Panc1 (cell line): Measurements from ENCODE around the gene GPR142. TPM values are rescaled to one million over a fixed set of nuclear protein-coding genes. Genes with fewer than 3 reads are reported as not detected.
A peak's percentile ranks its signal among the peaks of the same experiment; 100 is the strongest.

Experiments used
- ATAC-seq: fragments of 200-7000 bp; cut with Tn5 transposase; 2 replicates; pipeline ENCODE4 v1.9.1; 2020; ENCODE audit warnings: mild to moderate bottlenecking, moderate library complexity
- BruUV-seq: library from RNA; stranded (reverse); fragments of 400-500 nt; replicated peaks from 2 replicates; lab custom pipeline; 2021; lab: Mats Ljungman, UMichigan
- CTCF ChIA-PET: fragments of 300-600 bp; sonication (Branson Sonifier 250); formaldehyde crosslinking; loops from one replicate; lab custom pipeline; 2022; ENCODE audit warnings: antibody characterized with exemption; lab: Charles Lee
- POLR2A ChIA-PET: fragments of 300-600 bp; sonication (Branson Sonifier 250); formaldehyde crosslinking; loops from one replicate; lab custom pipeline; 2022; ENCODE audit warnings: antibody characterized with exemption; lab: Charles Lee
- DNase-seq: peaks from one replicate; pipeline ENCODE4 v3.0.0-alpha.2; 2010; ENCODE audit warnings: low read depth, low spot score
- H3K27ac ChIP-seq: 2 replicates; pipeline ENCODE4 v1.5.1; 2011; ENCODE audit warnings: mild to moderate bottlenecking, low read length, inconsistent platforms
- H3K27me3 ChIP-seq: fragments of 200-500 bp; sonication (Bioruptor generic); 2 replicates; pipeline ENCODE4 v1.6.0; 2014; ENCODE audit warnings: low read length, inconsistent platforms; ENCODE audit not compliant: control insufficient read depth, insufficient read depth
- H3K36me3 ChIP-seq: fragments of 200-500 bp; sonication (Bioruptor generic); 2 replicates; pipeline ENCODE4 v1.5.1; 2014; ENCODE audit warnings: inconsistent platforms, mild to moderate bottlenecking, low read length, moderate library complexity; ENCODE audit not compliant: control insufficient read depth, insufficient read depth
- H3K4me1 ChIP-seq: 2 replicates; pipeline ENCODE4 v1.5.1; 2011; ENCODE audit warnings: inconsistent platforms, mild to moderate bottlenecking, low read length, moderate library complexity; ENCODE audit not compliant: control insufficient read depth, insufficient read depth
- H3K4me3 ChIP-seq, 2 experiments: 2 replicates each; pipeline ENCODE4 v1.5.1; 2011 to 2012; ENCODE audit warnings: low read depth in 2 of 2, low read length in 2 of 2, mild to moderate bottlenecking in 2 of 2, inconsistent platforms in 1 of 2, moderate library complexity in 1 of 2
- H3K9me3 ChIP-seq: fragments of 200-500 bp; sonication (Bioruptor generic); 2 replicates; pipeline ENCODE4 v1.5.1; 2014; ENCODE audit warnings: low read depth, mild to moderate bottlenecking, inconsistent platforms, low read length, moderate library complexity; ENCODE audit not compliant: control insufficient read depth, insufficient read depth
- POLR2AphosphoS5 ChIP-seq: IDR thresholded peaks from 2 replicates; pipeline ENCODE4 v1.6.1; 2012; ENCODE audit warnings: mild to moderate bottlenecking, low read depth, low read length, moderate library complexity
- SIN3A ChIP-seq: IDR thresholded peaks from 2 replicates; pipeline ENCODE4 v1.6.1; 2012; ENCODE audit warnings: low read depth, mild to moderate bottlenecking, low read length, moderate library complexity, borderline replicate concordance; ENCODE audit not compliant: insufficient read depth
- TCF7L2 ChIP-seq: IDR thresholded peaks from 2 replicates; pipeline ENCODE4 v1.6.1; 2011; ENCODE audit warnings: mild to moderate bottlenecking, low read depth, low read length, inconsistent platforms
- in situ Hi-C: cut with HindIII; loops from 2 replicates; pipeline ENCODE4 v1.10.0; 2016; ENCODE audit warnings: low sequenced_read_pairs, low pct_unique_long_range_greater_than_20kb
- intact Hi-C: fragments of 100-400 bp; cut with micrococcal nuclease; formaldehyde crosslinking; loops from one replicate; pipeline ENCODE4 v1.10.0; 2022; ENCODE audit not compliant: unreplicated experiment
- total RNA-seq: library from RNA; stranded (reverse); gene quantifications from one replicate; pipeline ENCODE4 v1.2.1, GENCODE V29; 2021; ENCODE audit not compliant: unreplicated experiment
- TF ChIP-seq, protein P1 (sequence below), 2 experiments: IDR thresholded peaks; 2 replicates each; pipeline ENCODE4 v1.6.1; 2011 to 2012; ENCODE audit warnings: low read depth in 2 of 2, control low read depth in 1 of 2, low read length in 1 of 2, mild to moderate bottlenecking in 1 of 2, moderate library complexity in 1 of 2; ENCODE audit not compliant: insufficient read depth in 1 of 2
- TF ChIP-seq, protein P2 (sequence below): fragments of 450-650 bp; IDR thresholded peaks from 2 replicates; pipeline ENCODE4 v1.5.1; 2017; ENCODE audit warnings: mild to moderate bottlenecking

Gene GPR142
- total RNA-seq, 1 experiment from 2014 or later, result not detected

DNA sequence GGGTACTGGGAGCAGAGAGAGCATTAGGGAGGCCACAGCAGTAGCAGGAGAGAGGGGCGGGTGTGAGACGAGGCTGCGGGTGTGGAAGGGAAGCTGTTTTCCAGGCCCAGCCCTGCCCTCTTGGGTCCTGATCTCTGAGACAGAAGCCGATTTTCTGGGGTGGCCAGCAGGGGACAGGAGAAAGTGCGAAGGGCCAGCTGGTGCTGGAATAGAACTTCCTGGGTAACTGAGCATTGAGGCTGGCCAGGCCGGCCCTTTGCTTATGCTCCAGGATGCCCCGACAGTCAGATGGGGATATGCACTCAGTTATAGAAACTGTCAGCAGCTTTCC, 6.4 kb upstream of the GPR142 start:
- in situ Hi-C loops, result no loop called here
- POLR2A ChIA-PET, result no interaction called here
- intact Hi-C loops, result no loop called here

DNA sequence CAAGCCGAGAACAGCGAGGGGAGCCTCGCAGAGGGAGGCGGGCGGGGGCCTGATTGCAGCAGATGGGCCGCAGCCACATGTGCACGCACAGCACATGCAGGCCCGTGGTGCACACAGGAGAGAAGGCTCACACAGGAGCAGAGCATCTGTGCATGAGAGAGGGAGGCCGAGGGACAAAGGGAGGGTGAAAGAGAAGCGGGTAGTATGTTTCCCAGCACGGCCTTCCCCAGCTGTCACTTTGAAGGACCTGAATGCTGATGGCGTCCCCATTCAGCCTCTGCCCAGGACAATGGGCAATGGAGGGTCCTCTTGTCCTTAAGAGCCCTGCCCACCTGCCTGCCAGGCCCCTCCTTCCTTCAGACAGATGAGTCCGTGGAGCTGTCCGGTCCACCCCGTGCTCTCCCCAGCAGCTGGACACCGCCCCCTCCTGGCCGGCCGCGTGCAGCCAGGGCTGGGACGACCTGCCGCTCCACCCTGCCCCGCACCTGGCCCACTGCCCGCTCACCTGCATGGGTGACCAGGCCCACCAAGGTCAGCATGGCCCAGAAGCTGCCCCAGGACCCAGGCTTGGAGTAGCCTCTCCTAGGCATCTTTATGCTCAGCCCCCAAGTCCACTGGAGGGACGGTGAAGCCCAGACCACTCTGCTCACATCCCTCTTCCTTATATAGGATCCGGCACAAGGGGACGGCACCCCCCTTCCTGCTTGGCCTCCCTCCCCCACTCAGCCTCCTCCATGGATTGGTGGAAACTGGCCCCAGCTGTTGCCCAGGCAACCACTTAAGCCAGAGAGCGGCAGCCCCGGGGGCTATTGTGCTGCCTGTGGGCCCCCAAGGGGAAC, 5.9 kb upstream of the GPR142 start, which contains the start of gene BTBD17:
BTBD17 (minus strand) TSS at position 639 of the 839 bp plus-strand sequence; CDS start at position 590, 49 bp downstream.
- BruUV-seq, result no TSS peak
- no peaks in the 10 kb centered on the region; the same call in 1 of the 2 replicates for H3K27me3 ChIP-seq
- ChIA-PET POLR2A (no interaction called here), CTCF (interaction anchor here (0.6 to 1.9 kb wide), 5 partner anchors 8 to 96 kb away, joined by 3 to 9 read pairs (median 5); no protein-coding TSS in a partner anchor)
- intact Hi-C loops, result no loop called here
- no peak within 1 kb of the TSS for H3K4me3 ChIP-seq
- peak; percentile 85 for ATAC-seq
- DNase-seq, result no peak
- no peaks in the 10 kb centered on the region for H3K9me3 ChIP-seq
- H3K4me1 ChIP-seq, result no peaks in the 10 kb centered on the region
- H3K27ac ChIP-seq, result no peak within 1 kb of the TSS
- TF ChIP-seq POLR2AphosphoS5 (no peak), SIN3A (no peak), TCF7L2 (no peak)
- TF ChIP-seq, protein P1, sequence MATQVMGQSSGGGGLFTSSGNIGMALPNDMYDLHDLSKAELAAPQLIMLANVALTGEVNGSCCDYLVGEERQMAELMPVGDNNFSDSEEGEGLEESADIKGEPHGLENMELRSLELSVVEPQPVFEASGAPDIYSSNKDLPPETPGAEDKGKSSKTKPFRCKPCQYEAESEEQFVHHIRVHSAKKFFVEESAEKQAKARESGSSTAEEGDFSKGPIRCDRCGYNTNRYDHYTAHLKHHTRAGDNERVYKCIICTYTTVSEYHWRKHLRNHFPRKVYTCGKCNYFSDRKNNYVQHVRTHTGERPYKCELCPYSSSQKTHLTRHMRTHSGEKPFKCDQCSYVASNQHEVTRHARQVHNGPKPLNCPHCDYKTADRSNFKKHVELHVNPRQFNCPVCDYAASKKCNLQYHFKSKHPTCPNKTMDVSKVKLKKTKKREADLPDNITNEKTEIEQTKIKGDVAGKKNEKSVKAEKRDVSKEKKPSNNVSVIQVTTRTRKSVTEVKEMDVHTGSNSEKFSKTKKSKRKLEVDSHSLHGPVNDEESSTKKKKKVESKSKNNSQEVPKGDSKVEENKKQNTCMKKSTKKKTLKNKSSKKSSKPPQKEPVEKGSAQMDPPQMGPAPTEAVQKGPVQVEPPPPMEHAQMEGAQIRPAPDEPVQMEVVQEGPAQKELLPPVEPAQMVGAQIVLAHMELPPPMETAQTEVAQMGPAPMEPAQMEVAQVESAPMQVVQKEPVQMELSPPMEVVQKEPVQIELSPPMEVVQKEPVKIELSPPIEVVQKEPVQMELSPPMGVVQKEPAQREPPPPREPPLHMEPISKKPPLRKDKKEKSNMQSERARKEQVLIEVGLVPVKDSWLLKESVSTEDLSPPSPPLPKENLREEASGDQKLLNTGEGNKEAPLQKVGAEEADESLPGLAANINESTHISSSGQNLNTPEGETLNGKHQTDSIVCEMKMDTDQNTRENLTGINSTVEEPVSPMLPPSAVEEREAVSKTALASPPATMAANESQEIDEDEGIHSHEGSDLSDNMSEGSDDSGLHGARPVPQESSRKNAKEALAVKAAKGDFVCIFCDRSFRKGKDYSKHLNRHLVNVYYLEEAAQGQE (IDR thresholded peaks at IDR 0.05; ENCODE audit: insufficient read depth in 1 of 2, low read depth in 2 of 2, low read length in 1 of 2), result 0 out of 4 replicates have a peak, but pooled peaks of 1 of the 2 experiments have one; percentile 40
- TF ChIP-seq, protein P2, sequence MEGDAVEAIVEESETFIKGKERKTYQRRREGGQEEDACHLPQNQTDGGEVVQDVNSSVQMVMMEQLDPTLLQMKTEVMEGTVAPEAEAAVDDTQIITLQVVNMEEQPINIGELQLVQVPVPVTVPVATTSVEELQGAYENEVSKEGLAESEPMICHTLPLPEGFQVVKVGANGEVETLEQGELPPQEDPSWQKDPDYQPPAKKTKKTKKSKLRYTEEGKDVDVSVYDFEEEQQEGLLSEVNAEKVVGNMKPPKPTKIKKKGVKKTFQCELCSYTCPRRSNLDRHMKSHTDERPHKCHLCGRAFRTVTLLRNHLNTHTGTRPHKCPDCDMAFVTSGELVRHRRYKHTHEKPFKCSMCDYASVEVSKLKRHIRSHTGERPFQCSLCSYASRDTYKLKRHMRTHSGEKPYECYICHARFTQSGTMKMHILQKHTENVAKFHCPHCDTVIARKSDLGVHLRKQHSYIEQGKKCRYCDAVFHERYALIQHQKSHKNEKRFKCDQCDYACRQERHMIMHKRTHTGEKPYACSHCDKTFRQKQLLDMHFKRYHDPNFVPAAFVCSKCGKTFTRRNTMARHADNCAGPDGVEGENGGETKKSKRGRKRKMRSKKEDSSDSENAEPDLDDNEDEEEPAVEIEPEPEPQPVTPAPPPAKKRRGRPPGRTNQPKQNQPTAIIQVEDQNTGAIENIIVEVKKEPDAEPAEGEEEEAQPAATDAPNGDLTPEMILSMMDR, result peak; percentile 94
- in situ Hi-C loops, result no loop called here
- no peaks in the 10 kb centered on the region for H3K36me3 ChIP-seq

More for the DNA sequence above, 6.4 kb upstream of the GPR142 start:
- H3K36me3 ChIP-seq, result no peaks in the 10 kb centered on the region
- BruUV-seq, result no TSS peak
- TF ChIP-seq, protein P1 (IDR thresholded peaks at IDR 0.05; ENCODE audit: insufficient read depth in 1 of 2, low read depth in 2 of 2, low read length in 1 of 2), result no peak
- no peak for TF ChIP-seq SIN3A
- TF ChIP-seq POLR2AphosphoS5, result no peak
- TF ChIP-seq TCF7L2, result no peak
- TF ChIP-seq, protein P2, result no peak
- H3K4me1 ChIP-seq, result no peaks in the 10 kb centered on the region
- ATAC-seq, result peak; percentile 39; the same call in 1 of the 2 replicates
- no peaks in the 10 kb centered on the region for H3K9me3 ChIP-seq
- no peak overlapping the region for H3K27ac ChIP-seq
- DNase-seq, result no peak
- CTCF ChIA-PET, result interaction anchor here (0.7 to 1.9 kb wide), 3 partner anchors 8 to 62 kb away, joined by 3 to 9 read pairs (median 5); no protein-coding TSS in a partner anchor
- H3K27me3 ChIP-seq, result no peaks in the 10 kb centered on the region; the same call in 1 of the 2 replicates
- H3K4me3 ChIP-seq, result no peak overlapping the region
